Endothelial cell of umbilical vein (primary cell): ENCODE data around the gene TRAPPC12. TPM values are rescaled to one million over a fixed set of nuclear protein-coding genes. Genes with fewer than 3 reads are reported as not detected.

Experiments
- BruUV-seq: library from RNA; stranded (reverse); fragments of 400-500 nt; replicated peaks from 2 replicates; lab custom pipeline; 2021; lab: Mats Ljungman, UMichigan
- CTCF ChIA-PET: fragments of 300-600, 350-600 bp; sonication (Branson Sonifier 250); formaldehyde crosslinking; loops from one replicate; lab custom pipeline; 2021; ENCODE audit warnings: antibody characterized with exemption, inconsistent platforms; lab: Charles Lee
- POLR2A ChIA-PET: fragments of 300-600, 350-600 bp; sonication (Branson Sonifier 250); formaldehyde crosslinking; loops from one replicate; lab custom pipeline; 2021; ENCODE audit warnings: antibody characterized with exemption, inconsistent platforms; lab: Charles Lee
- DNase-seq: peaks from one replicate; pipeline ENCODE4 v3.0.0-alpha.2; 2011; ENCODE audit warnings: low read depth, low spot score
- FAIRE-seq: peaks from 2 replicates; lab custom pipeline; 2011; peaks lifted over from hg19 to GRCh38; lab: Jason Lieb, UNC
- H2AFZ ChIP-seq: 2 replicates; pipeline ENCODE4 v1.6.0; 2012; ENCODE audit warnings: low read depth, low read length, control low read depth, inconsistent platforms
- H3K27ac ChIP-seq: 2 replicates; pipeline ENCODE4 v1.5.1; 2011; ENCODE audit warnings: low read depth, mild to moderate bottlenecking, control low read depth, low read length, moderate library complexity; ENCODE audit not compliant: insufficient read depth
- H3K27me3 ChIP-seq, 2 experiments: 2 replicates each; pipeline versions ENCODE4 v1.6.0 to v1.6.1; 2011; ENCODE audit warnings: low read length in 2 of 2, mixed read lengths in 1 of 2; ENCODE audit not compliant: control insufficient read depth in 2 of 2, insufficient read depth in 2 of 2
- H3K36me3 ChIP-seq, 2 experiments: 2 replicates in 1 of 2; 3 replicates in 1 of 2; pipeline ENCODE4 v1.5.1; 2011; ENCODE audit warnings: low read length in 2 of 2, mild to moderate bottlenecking in 1 of 2, moderate library complexity in 1 of 2; ENCODE audit not compliant: control insufficient read depth in 2 of 2, insufficient read depth in 2 of 2; ENCODE audit errors: extremely low read depth in 1 of 2
- H3K4me1 ChIP-seq: 3 replicates; pipeline ENCODE4 v1.5.1; 2011; ENCODE audit warnings: mild to moderate bottlenecking, low read length; ENCODE audit not compliant: control insufficient read depth, insufficient read depth; ENCODE audit errors: extremely low read depth
- H3K4me2 ChIP-seq: 2 replicates; pipeline ENCODE4 v1.6.1; 2011; ENCODE audit warnings: low read length, control low read depth, mixed read lengths; ENCODE audit not compliant: insufficient read depth
- H3K4me3 ChIP-seq, 3 experiments: fragments of 200-600 bp in 1 of 3; sonication (generic), shearing (Covaris generic) in 1 of 3; replicated peaks in 1 of 3; 2 replicates each; pipeline ENCODE4 v1.5.1; 2011 to 2016; ENCODE audit warnings: control low read depth in 3 of 3, low read length in 3 of 3, mild to moderate bottlenecking in 2 of 3, inconsistent platforms in 1 of 3, low read depth in 1 of 3, moderate library complexity in 1 of 3; ENCODE audit not compliant: insufficient read depth in 1 of 3
- H3K79me2 ChIP-seq: 2 replicates; pipeline ENCODE4 v1.6.0; 2012; ENCODE audit warnings: low read length, inconsistent platforms; ENCODE audit not compliant: control insufficient read depth, insufficient read depth
- H3K9ac ChIP-seq: replicated peaks from 2 replicates; pipeline ENCODE3; 2011; ENCODE audit warnings: low read length, control low read depth; ENCODE audit not compliant: insufficient read depth; ENCODE audit errors: extremely low read depth
- H3K9me1 ChIP-seq: replicated peaks from 3 replicates; pipeline ENCODE4 v1.6.0; 2011; ENCODE audit warnings: mild to moderate bottlenecking, low read length; ENCODE audit not compliant: control insufficient read depth, insufficient read depth; ENCODE audit errors: extremely low read depth
- H3K9me3 ChIP-seq: replicated peaks from 2 replicates; pipeline ENCODE4 v1.5.1; 2012; ENCODE audit warnings: low read length, inconsistent platforms; ENCODE audit not compliant: control insufficient read depth, insufficient read depth
- H4K20me1 ChIP-seq: replicated peaks from 2 replicates; pipeline ENCODE3; 2011; ENCODE audit warnings: mild to moderate bottlenecking, low read length; ENCODE audit not compliant: control insufficient read depth, insufficient read depth; ENCODE audit errors: extremely low read depth
- CTCF ChIP-seq, 2 donors: IDR thresholded peaks; 1 replicate in 1 of 2; 2 replicates in 1 of 2; pipeline ENCODE4 v1.5.1; 2011; ENCODE audit warnings: low read length in 2 of 2, mild to moderate bottlenecking in 2 of 2, moderate library complexity in 2 of 2, control low read depth in 1 of 2, inconsistent platforms in 1 of 2, low read depth in 1 of 2; ENCODE audit not compliant: insufficient read depth in 1 of 2; ENCODE audit errors: extremely low read depth in 1 of 2
- EZH2 ChIP-seq: IDR thresholded peaks from 2 replicates; pipeline ENCODE4 v1.6.1; 2012; ENCODE audit warnings: borderline replicate concordance, low read depth, mild to moderate bottlenecking, moderate library complexity, low read length, inconsistent platforms; ENCODE audit not compliant: severe bottlenecking
- FOS ChIP-seq: IDR thresholded peaks from 2 replicates; pipeline ENCODE4 v1.6.1; 2011; ENCODE audit warnings: mild to moderate bottlenecking, low read length, moderate library complexity, borderline replicate concordance; ENCODE audit not compliant: insufficient read depth
- GATA2 ChIP-seq: IDR thresholded peaks from 2 replicates; pipeline ENCODE4 v1.7.0; 2011; ENCODE audit warnings: low read depth, mild to moderate bottlenecking, moderate library complexity, mixed read lengths, low read length; ENCODE audit not compliant: insufficient read length, insufficient read depth
- JUN ChIP-seq: IDR thresholded peaks from 2 replicates; pipeline ENCODE4 v1.6.1; 2011; ENCODE audit warnings: borderline replicate concordance, low read depth; ENCODE audit not compliant: insufficient read length, insufficient read depth
- MAX ChIP-seq: IDR thresholded peaks from 2 replicates; pipeline ENCODE4 v1.6.1; 2011; ENCODE audit not compliant: insufficient read depth, insufficient read length
- MYC ChIP-seq: IDR thresholded peaks from one replicate; pipeline ENCODE4 v1.6.1; 2011; ENCODE audit warnings: mild to moderate bottlenecking, low read depth, low read length
- POLR2A ChIP-seq: IDR thresholded peaks from 2 replicates; pipeline ENCODE4 v1.6.1; 2012; ENCODE audit warnings: low read depth, mild to moderate bottlenecking, control low read depth, low read length
- POLR2AphosphoS5 ChIP-seq: IDR thresholded peaks from 2 replicates; pipeline ENCODE4 v1.6.1; 2012; ENCODE audit warnings: low read depth, mild to moderate bottlenecking, control low read depth, low read length, moderate library complexity; ENCODE audit not compliant: insufficient read depth
- dilution Hi-C: fragments of 300-500 bp; cut with MboI; formaldehyde crosslinking; loops from one replicate; pipeline ENCODE4 v1.15.0; 2019; ENCODE audit warnings: low sequenced_read_pairs; ENCODE audit not compliant: extremely low pct_ligation_motif_present
- intact Hi-C: fragments of 100-400 bp; cut with micrococcal nuclease; formaldehyde crosslinking; loops from one replicate; pipeline ENCODE4 v1.10.0; 2022
- polyA plus RNA-seq, 4 experiments: library from polyadenylated mRNA; depleted of rRNA in 3 of 4; stranded (reverse) in 3 of 4; unstranded in 1 of 4; fragments of >200 nt; gene quantifications; 2 replicates each; pipeline versions ENCODE4 v1.2.1 to v1.2.3, GENCODE V29; 2011 to 2012; ENCODE audit warnings: missing spikeins in 1 of 4
- total RNA-seq: library from RNA; stranded (reverse); gene quantifications from 2 replicates; pipeline ENCODE4 v1.2.3, GENCODE V29; 2021

Gene TRAPPC12
- total and polyA plus RNA-seq, 2 donors (not counting 3 experiments of a cell fraction or from before 2014, with no cell fraction given) = 47.5 to 81.5 TPM

GRCh38 chr2:3523551-3524041 lies 144.1 kb downstream of the TRAPPC12 start:
- Histone ChIP-seq H3K27ac (peak overlapping the region; percentile 3), H3K9me3 (no peaks in the 10 kb centered on the region), H3K36me3 (no peaks in the 10 kb centered on the region), H3K4me1 (peaks cover 23% of the 10 kb centered on the region), H2AFZ (peak overlapping the region; percentile 5), H4K20me1 (no peaks in the 10 kb centered on the region), H3K79me2 (no peaks in the 10 kb centered on the region), H3K4me3 (no peak overlapping the region), H3K27me3 (no peaks in the 10 kb centered on the region), H3K4me2 (peak overlapping the region; percentile 29), H3K9me1 (no peaks in the 10 kb centered on the region), H3K9ac (no peak overlapping the region)
- CTCF ChIA-PET = interaction anchor here (1.4 kb wide), 2 partner anchors 12 to 16 kb away, joined by 3 to 8 read pairs; no protein-coding TSS in a partner anchor
- TF ChIP-seq FOS = peak; percentile 16
- no peak for TF ChIP-seq MYC
- DNase-seq (peak; percentile 69), FAIRE-seq (peak; percentile 68)
- POLR2A ChIA-PET = no interaction called here
- dilution Hi-C loops = no loop called here
- intact Hi-C loops = loop anchor here (1.0 kb wide), 1 partner anchor 13 kb away; no protein-coding TSS in a partner anchor
- BruUV-seq = no TSS peak

GRCh38 chr2:3526871-3527270 lies 147.4 kb downstream of the TRAPPC12 start:
- Histone ChIP-seq H3K9ac (no peak overlapping the region), H3K36me3 (no peaks in the 10 kb centered on the region), H4K20me1 (no peaks in the 10 kb centered on the region), H3K27ac (no peak overlapping the region), H3K9me1 (no peaks in the 10 kb centered on the region), H3K9me3 (no peaks in the 10 kb centered on the region), H3K4me1 (peaks cover 18% of the 10 kb centered on the region), H3K4me2 (no peak overlapping the region), H3K27me3 (no peaks in the 10 kb centered on the region), H3K4me3 (no peak overlapping the region), H2AFZ (no peak overlapping the region), H3K79me2 (no peaks in the 10 kb centered on the region)
- DNase-seq = no peak
- no TSS peak for BruUV-seq
- POLR2A ChIA-PET = no interaction called here
- FAIRE-seq = no peak
- intact Hi-C loops (no loop called here), dilution Hi-C loops (no loop called here)
- CTCF ChIA-PET = no interaction called here
- TF ChIP-seq MAX = no peak
- no peak for TF ChIP-seq EZH2
- TF ChIP-seq GATA2 = no peak
- TF ChIP-seq POLR2AphosphoS5 = no peak
- no peak for TF ChIP-seq JUN
- no peak for TF ChIP-seq POLR2A
- no peak for TF ChIP-seq CTCF (IDR thresholded peaks at IDR 0.05; ENCODE audit: extremely low read depth in 1 of 2, insufficient read depth in 1 of 2, low read depth in 1 of 2, low read length in 2 of 2)
- no peak for TF ChIP-seq MYC
- no peak for TF ChIP-seq FOS
